ENCODE results near the gene CREB5.

Gene CREB5

GRCh38 chr7:28748346-28748745, 336.0 kb downstream of the CREB5 start:
- DNase-seq (ENCODE audit: insufficient read length, low spot score): no peak
- FAIRE-seq: no peak
- TF ChIP-seq POLR2A (IDR thresholded peaks at IDR 0.05; ENCODE audit: low read depth, low read length): no peak

DNA sequence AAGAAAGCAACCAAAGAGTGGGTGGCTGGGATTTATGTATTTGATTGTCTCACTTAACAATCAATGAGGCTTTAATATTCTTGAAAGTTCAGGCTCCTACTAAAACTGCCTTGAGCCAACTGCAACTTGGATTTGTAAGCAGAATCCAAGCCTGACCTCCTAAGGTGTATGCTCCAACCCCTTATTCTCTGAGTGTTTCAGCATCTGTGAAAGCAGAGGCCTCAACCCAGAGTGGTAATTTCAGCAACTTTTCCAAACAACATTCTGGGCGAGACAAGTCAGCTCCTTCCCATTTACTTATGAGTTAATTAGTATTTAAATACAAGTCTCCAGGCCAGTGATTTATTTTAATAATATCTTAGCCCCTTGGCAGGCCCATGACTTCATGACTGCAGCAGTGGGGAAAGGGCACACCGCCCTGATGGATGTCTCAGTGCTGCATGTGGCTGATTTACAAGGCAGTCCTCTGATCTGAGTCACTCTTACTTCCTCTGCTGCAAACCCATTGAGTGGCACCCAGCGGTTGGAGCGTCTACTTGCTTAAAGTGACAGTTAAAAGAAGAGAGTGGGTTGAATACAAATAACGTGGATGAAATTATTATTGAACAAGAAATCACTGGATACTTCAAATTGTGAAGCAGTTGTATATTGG, 336.7 kb downstream of the CREB5 start:
- FAIRE-seq (peak; percentile 96), DNase-seq (ENCODE audit: insufficient read length, low spot score) (peak; percentile 79)
- TF ChIP-seq POLR2A (IDR thresholded peaks at IDR 0.05; ENCODE audit: low read depth, low read length): no peak

GRCh38 chr7:28749638-28750037, 337.3 kb downstream of the CREB5 start:
- no peak for TF ChIP-seq POLR2A (IDR thresholded peaks at IDR 0.05; ENCODE audit: low read depth, low read length)
- DNase-seq (ENCODE audit: insufficient read length, low spot score) (no peak), FAIRE-seq (no peak)

GRCh38 chr7:28750981-28751380, 338.7 kb downstream of the CREB5 start:
- DNase-seq (ENCODE audit: insufficient read length, low spot score) (no peak), FAIRE-seq (no peak)
- TF ChIP-seq POLR2A (IDR thresholded peaks at IDR 0.05; ENCODE audit: low read depth, low read length): no peak

- TF ChIP-seq POLR2A (IDR thresholded peaks at IDR 0.05; ENCODE audit: low read depth, low read length): no peak
- no peak for FAIRE-seq
Observed at GRCh38 chr7:28753613-28754012, 341.3 kb downstream of the CREB5 start.

DNA sequence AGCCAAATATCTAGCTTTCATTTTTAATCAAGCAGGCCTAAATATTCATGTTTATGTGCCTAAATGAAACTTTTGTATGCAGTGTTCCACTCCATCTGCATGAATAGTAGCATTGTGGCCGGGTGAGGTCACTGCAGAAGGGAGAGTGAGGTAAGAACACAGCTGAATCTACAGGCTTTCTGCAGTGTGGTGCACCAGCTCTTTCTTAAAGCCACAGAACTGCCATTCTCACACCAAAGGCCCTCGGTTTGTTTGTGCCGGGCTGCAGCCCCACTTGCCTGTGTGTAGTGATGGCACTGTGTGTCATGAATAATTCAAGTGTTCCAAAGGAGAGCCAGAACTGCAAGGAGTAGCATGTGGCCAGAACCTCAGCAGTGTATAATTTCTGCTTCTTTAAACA, 341.7 kb downstream of the CREB5 start:
- FAIRE-seq (peak; percentile 89), DNase-seq (ENCODE audit: insufficient read length, low spot score) (peak; percentile 68)
- no peak for TF ChIP-seq POLR2A (IDR thresholded peaks at IDR 0.05; ENCODE audit: low read depth, low read length)

More at GRCh38 chr7:28753613-28754012, 341.3 kb downstream of the CREB5 start:
- no peak for DNase-seq (ENCODE audit: insufficient read length, low spot score)

DNA sequence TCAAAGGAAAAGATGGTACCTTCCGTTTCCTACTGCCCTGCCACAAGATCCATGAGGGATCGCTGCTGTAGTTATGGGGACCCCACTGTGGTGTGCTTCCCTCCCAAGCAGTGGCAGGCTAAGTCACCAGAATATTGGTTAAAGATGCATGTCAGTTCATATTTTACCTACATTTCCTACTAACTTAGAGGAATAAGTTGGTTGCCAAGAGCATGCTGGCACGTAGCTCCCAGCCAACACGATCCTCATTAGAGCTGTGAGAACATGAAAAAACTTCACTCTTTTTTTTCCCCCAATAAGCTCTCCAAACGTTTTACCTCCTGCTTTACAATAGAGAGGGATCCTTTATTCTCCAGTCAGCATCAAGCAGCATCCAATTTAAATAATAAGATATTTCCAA, 342.1 kb downstream of the CREB5 start:
- no peak for TF ChIP-seq POLR2A (IDR thresholded peaks at IDR 0.05; ENCODE audit: low read depth, low read length)
- FAIRE-seq (no peak), DNase-seq (ENCODE audit: insufficient read length, low spot score) (no peak)

DNA sequence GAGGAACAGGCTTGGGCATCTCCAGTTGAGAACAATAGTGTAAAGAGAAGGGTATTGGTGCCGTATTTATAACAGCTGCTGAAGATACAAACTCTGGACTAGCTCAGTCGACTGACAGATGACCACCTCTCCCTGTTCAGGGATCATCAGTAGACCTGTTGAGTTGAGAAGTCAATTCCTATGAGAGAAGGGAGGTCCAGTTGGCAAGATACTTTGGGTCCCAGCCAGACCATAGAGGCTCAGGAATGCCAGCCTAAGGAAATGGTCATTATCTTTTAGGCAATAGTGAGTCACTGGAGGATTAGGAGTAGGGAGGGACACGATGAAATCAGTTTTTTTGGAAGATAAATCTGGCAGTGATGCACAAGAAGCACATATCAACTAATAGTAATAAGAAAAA, 342.9 kb downstream of the CREB5 start:
- peak; percentile 59 for DNase-seq (ENCODE audit: insufficient read length, low spot score)
- TF ChIP-seq POLR2A (IDR thresholded peaks at IDR 0.05; ENCODE audit: low read depth, low read length): no peak
- FAIRE-seq: peak; percentile 80

- FAIRE-seq (no peak), DNase-seq (ENCODE audit: insufficient read length, low spot score) (no peak)
- peak; percentile 11; the same call in 1 of the 2 replicates for TF ChIP-seq POLR2A (IDR thresholded peaks at IDR 0.05; ENCODE audit: low read depth, low read length)
Observed at GRCh38 chr7:28758186-28758585, 345.9 kb downstream of the CREB5 start.

DNA sequence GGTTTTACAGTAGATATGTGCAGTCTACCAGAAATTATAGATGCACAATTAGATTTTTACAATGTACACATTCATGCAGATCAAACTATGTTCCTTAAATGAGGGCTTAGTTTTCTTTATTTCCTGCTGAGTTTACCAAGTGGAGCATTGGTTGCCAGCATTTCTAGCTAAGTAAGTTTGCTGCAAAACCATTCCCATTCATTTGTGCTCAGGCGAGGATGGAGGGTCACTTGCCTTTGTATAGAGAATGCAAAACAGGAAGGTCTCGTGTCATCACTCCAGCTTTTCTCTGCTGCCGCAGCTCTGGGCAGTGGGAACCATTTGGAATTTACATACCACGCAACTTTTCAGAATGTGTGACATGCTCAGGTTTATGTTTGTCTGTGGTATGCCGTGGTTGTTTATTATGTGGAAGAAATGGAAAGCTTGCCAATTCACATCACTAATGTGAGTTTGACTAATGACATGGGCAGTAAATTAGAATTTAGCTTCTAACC, 347.2 kb downstream of the CREB5 start:
- FAIRE-seq (no peak), DNase-seq (ENCODE audit: insufficient read length, low spot score) (no peak)
- TF ChIP-seq POLR2A (IDR thresholded peaks at IDR 0.05; ENCODE audit: low read depth, low read length): no peak

GRCh38 chr7:28761505-28761904, 349.2 kb downstream of the CREB5 start:
- no peak for DNase-seq (ENCODE audit: insufficient read length, low spot score)
- FAIRE-seq: no peak
- TF ChIP-seq POLR2A (IDR thresholded peaks at IDR 0.05; ENCODE audit: low read depth, low read length): no peak

DNA sequence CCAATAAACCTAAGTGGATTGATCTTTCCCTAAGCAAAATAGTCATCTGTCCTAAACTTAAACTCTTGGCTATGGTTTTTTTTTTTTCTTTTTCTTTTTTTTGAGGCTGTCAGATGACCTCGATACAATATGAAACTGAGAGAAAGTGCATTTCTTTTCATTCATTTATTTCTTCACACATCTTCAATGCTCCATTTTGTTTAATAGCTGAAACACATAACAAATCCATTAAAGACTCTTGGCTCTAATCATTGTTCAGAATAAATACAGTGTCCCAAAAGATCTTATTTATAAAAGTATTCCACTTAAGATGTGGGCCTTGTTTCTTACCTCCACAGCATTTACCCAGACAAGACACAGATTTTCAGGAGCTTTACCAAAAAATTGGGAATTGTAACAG, 350.3 kb downstream of the CREB5 start:
- FAIRE-seq: no peak
- DNase-seq (ENCODE audit: insufficient read length, low spot score): no peak
- TF ChIP-seq POLR2A (IDR thresholded peaks at IDR 0.05; ENCODE audit: low read depth, low read length): no peak

- no peak for TF ChIP-seq POLR2A (IDR thresholded peaks at IDR 0.05; ENCODE audit: low read depth, low read length)
- no peak for DNase-seq (ENCODE audit: insufficient read length, low spot score)
- no peak for FAIRE-seq
Observed at GRCh38 chr7:28766359-28766758, 354.0 kb downstream of the CREB5 start.

GRCh38 chr7:28767356-28767755, 355.0 kb downstream of the CREB5 start:
- DNase-seq (ENCODE audit: insufficient read length, low spot score) (no peak), FAIRE-seq (no peak)
- TF ChIP-seq POLR2A (IDR thresholded peaks at IDR 0.05; ENCODE audit: low read depth, low read length): no peak

DNA sequence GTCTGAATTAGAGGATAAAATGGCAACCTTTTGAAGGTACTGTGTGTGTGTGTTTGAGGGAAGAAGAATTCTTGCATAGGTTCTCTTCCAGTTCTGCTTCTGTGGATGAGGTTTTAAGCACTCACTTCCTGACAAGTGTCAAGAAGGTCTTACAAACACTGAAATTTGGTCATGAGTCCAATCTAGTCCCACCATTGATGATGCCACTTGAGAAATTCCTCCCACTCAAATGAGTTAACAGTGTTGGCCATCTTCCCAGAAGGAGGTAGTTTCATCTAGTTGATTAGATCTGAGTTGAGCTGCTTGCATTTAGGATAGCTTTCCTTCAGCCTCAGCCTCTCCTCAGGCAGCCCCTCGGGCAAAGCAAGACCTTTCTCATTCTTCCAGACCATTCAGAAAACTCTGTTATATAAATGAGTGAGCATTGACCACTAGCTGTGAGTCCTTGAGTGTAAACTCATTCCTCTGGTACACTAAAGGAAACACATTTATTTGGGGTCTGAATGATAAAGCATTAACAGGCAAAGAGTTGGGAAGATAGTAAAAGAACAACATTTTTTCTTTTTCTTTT, 356.3 kb downstream of the CREB5 start:
- TF ChIP-seq POLR2A (IDR thresholded peaks at IDR 0.05; ENCODE audit: low read depth, low read length): no peak
- FAIRE-seq (no peak), DNase-seq (ENCODE audit: insufficient read length, low spot score) (no peak)
